Measurements from ENCODE around the gene TAF12. TPM values are rescaled to one million over a fixed set of nuclear protein-coding genes. Genes with fewer than 3 reads are reported as not detected.
"Not testable (repeated sequence)": the region's sequence is repeated elsewhere in the genome, so short reads cannot be mapped to it uniquely, and the experiment has no call there.

The TAF12 gene
- total RNA-seq, 1 donor from 2014 or later, result 24.0 TPM

- not testable (repeated sequence) for DNase-seq (ENCODE audit: low read depth in 2 of 2)
Measured at GRCh38 chr1:28645406-28645805, 2.5 kb upstream of the TAF12 start.

DNA sequence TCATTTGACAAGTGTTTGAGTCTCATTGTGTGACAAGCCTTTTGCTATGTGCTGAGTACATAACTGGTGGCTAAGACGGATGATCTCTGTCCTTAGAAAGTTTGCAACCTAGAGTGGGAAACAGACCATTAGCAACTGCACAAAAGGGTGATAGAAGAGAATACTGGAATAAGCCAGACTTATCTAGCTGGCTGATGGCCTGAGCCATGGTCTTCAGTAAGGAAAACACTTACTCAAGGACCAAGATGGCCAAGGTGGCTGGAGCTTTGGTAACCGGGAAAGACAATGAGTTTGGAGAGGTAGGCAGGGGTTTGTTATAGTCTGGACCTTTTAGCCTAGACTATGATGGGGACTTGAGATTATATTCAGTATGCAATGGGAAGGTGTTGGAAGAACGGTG lies 1.6 kb upstream of the TAF12 start:
- DNase-seq (ENCODE audit: low read depth in 2 of 2), result no peak

GRCh38 chr1:28642056-28642846 lies 616 bp downstream of the TAF12 start:
- DNase-seq (ENCODE audit: low read depth in 2 of 2), result peak in 1 of 2 donors; percentile 1

DNA sequence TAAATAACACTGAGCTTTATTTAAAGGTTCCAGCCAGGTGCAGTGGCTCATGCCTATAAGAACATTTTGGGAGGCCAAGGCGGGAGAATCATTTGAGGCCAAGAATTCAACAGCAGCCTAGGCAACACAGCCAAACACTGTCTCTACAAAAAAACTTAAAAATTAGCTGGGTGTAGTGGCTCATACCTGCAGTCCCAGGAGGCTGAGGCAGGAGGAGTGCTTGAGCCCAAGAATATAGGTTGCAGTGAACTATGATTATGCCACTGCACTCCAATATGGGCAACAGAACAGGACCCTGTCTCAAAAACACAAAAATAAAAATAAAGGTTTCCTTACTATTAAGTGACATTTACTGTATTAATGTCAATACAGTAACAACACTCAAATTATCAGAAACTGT lies 2.1 kb downstream of the TAF12 start:
- DNase-seq (ENCODE audit: low read depth in 2 of 2), result peak in 1 of 2 donors; percentile 38

DNA sequence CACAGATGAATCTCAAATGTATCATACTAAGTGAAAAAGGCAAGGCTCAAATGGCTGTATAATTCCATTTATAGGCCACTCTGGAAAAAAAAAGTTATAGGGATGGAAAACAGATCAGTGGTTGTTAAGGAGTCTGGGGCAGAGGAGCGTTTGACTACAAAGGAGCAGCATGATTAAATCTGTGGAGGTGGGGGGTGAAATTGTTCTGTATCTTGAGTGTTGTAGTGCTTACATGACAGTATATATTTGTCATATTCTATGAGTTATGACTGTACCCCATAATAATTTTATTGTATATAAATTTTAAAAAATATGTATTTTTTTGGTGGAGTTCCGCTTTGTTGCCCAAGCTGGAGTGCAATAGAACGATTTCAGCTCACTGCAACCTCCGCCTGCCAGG lies 10.3 kb downstream of the TAF12 start:
- DNase-seq (ENCODE audit: low read depth in 2 of 2), result no peak

DNA sequence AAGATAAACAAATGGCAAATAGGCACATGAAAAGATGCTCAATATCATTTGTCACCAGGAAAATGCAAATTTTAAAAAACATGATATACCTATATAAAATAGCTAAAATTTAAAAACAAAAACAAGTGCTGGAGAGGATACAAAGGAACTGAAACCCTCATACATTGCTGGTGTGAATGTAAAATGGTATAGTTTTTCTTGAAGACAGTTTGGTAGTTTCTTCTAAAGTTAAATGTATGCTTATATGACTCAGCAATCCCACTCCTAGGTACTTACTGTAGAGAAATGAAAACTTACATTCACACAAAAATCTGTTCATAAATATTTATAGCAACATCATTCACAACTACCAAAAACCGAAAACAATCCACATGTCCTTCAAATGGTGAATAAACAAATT lies 11.2 kb downstream of the TAF12 start:
- no peak for DNase-seq (ENCODE audit: low read depth in 2 of 2)

DNA sequence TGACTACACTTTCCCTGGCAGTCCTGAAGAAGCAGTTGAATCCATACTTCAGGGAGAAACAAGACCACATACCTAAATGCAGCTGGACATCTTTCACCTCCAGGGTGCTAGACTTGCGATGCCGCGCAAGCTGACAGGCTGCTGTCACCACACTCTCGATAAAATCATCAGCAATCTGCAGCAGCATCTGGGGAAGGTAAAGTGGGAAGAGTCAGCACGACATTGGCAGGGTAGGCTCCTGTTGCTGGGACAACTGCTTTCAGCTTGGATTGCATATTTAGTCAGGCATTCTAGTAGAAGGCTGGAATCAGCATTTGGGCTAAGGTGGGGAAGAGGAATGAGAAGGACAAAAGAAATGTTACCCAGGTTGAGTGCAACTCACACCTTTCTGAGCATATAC lies 29.7 kb downstream of the TAF12 start:
- no peak for DNase-seq (ENCODE audit: low read depth in 2 of 2)

GRCh38 chr1:28606771-28607170 lies 36.1 kb downstream of the TAF12 start:
- DNase-seq (ENCODE audit: low read depth in 2 of 2), result no peak

- no peak for DNase-seq (ENCODE audit: low read depth in 2 of 2)
Measured at GRCh38 chr1:28604962-28605361, 37.9 kb downstream of the TAF12 start.

- peak; percentile 28 to 51 for DNase-seq (ENCODE audit: low read depth in 2 of 2)
Measured at GRCh38 chr1:28604411-28604810, 38.5 kb downstream of the TAF12 start.

DNA sequence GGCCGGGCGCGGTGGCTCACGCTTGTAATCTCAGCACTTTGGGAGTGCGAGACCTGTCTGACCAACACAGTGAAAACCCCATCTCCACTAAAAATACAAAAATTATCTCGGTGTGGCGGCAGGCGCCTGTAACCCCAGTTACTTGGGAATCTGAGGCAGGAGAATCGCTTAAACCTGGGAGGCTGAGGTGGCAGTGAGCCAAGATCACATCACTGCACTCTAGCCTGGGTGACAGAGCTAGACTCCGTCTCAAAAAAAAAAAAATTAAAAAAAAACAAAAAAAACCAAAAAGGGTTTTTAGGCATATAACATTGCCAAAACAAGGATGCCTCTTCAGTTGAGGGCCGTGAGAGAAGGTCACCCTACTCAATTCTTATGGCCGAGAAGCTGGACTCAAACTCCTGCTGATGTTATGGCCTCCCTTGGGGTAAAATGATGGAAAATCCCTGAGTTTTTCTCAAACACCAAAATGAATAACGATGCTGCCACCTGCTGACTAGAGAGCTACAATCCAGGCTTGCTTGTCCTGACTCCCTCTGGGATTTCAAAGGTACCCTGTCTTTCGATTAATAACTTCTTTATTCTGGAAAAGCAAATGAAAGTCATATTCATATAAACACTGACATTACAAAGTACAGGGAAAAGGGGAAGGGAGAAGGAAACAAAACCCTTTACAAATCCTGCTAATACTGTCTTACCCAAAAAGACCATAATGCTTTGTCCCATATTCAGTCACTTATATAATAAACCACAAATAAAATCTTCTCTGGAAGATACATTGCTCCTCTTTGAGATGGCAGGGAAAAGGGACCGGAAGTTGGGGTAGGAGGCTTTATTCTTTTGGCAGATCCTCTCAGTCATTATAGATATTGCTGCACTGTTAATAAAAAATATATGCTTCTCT lies 40.1 kb downstream of the TAF12 start:
- peak; percentile 80 to 83 for DNase-seq (ENCODE audit: low read depth in 2 of 2)

GRCh38 chr1:28601696-28602095 lies 41.2 kb downstream of the TAF12 start:
- peak in 1 of 2 donors; percentile 49 for DNase-seq (ENCODE audit: low read depth in 2 of 2)

GRCh38 chr1:28596276-28596675 lies 46.6 kb downstream of the TAF12 start:
- not testable (repeated sequence) for DNase-seq (ENCODE audit: low read depth in 2 of 2)

DNA sequence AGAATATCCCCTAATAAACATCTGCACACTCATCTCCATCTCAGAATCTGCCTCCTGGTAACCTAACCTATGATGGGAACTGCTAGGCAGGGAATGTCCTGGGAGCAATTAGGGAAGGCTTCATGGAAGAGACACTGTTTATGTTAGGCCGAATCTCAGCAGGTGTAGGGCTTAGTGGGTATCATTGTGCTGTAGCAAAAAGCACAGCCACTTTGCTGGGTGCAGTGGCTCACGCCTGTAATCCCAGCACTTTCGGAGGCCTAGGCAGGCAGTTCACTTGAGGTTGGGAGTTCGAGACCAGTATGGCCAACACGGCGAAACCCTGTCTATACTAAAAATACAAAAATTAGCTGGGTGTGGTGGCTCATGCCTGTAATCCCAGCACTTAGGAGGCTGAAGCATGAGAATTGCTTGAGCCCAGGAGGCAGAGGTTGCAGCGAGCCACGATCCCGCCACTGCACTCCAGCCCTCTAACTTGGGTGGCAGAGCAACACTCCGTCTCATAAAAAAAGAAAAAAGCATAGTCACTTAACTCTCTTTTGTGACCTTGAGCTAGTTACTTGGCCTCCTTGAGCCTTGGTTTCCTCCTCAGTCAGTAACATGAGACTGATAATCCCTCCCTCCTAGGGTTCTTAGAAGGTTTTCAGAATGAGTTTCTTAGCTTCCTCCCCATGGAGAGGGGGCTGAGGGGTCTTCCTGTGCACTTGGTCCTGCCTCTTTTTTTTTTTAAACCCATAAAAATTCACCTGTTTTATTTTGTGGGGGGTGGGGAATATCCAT lies 47.3 kb downstream of the TAF12 start:
- no peak for DNase-seq (ENCODE audit: low read depth in 2 of 2)

GRCh38 chr1:28594686-28595411 lies 48.0 kb downstream of the TAF12 start:
- DNase-seq (ENCODE audit: low read depth in 2 of 2), result peak; percentile 63 to 82

- DNase-seq (ENCODE audit: low read depth in 2 of 2), result not testable (repeated sequence)
Measured at GRCh38 chr1:28593988-28594356, 48.9 kb downstream of the TAF12 start.

GRCh38 chr1:28592321-28593071 lies 50.4 kb downstream of the TAF12 start:
- no peak for DNase-seq (ENCODE audit: low read depth in 2 of 2)

DNA sequence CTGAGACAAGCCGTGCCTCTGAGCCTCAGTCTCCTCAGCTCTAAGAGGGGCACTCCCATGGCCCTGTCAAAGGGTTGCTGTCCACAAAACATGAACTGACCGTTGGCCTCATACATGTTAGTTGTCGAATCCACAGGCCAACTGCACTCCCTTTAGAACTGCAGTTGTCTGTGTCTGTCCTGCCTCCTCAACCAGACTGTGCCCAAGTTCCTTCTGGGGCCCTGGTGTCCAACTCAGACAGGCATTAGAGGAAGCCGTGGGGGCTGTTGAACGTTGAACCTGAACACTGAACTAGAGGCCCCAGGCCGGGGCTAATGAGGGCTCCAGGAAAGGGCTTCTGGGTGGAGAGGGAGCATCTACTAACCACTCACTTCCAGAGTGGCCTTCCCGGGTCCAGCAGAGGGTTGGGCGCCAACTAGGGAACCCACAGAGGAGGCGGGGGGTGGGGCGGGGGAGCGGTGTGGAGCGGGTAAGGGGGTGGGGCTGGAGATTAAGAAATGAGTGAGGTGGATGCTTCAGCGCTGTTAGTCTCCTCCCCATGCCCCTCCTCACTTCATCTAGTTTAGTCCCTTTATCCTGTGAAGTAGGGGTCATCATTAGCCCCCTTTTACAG lies 51.1 kb downstream of the TAF12 start, which contains the start of gene RAB42:
TSS of gene RAB42 (plus strand) at position 558 of the 613 bp plus-strand sequence. CDS start 247 bp downstream, outside the sequence.
- no peak for DNase-seq (ENCODE audit: low read depth in 2 of 2)

GRCh38 chr1:28586585-28587391 lies 56.1 kb downstream of the TAF12 start:
- not testable (repeated sequence) for DNase-seq (ENCODE audit: low read depth in 2 of 2)
